NK-92 treated with Interleukin-12 subunit alpha and Interleukin-12 subunit beta, amount 100 ng/mL, for 24 hours (cell line): Measurements from ENCODE around the gene ZNF358.

ENCODE experiments used
- DNase-seq: peaks from one replicate; lab custom pipeline; 2025; lab: John Stamatoyannopoulos, UW

Gene ZNF358

DNA sequence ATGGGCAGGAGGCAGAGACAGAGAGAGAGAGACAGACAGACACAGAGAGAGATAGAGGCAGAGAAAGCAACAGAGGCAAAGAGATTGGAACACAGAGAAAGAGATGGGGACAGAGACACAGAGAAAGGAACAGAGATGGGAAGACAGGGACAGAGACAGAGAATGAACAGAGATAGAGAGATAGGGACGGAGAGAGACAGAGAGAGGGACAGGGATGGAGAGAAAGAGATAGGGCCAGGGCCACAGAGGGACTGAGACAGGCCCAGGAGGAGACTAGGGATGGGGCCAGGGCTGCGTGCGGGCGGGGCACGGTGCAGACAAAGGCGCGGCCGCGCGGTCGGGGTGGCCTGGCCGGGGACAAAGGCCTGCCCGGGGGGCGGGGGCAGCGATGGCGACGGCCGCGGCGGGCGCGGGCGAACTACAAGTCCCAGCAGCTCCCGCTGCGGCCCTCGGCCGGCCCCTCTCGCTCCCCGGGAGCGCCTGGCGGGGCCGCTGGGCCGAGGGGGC, at the start of gene ZNF358:
Gene ZNF358, plus strand, starts transcription at position 459 of the 507 bp plus-strand sequence. CDS start 3,140 bp downstream, outside the sequence.
- DNase-seq: no peak

GRCh38 chr19:7467009-7467989, 48.6 kb upstream of the ZNF358 start:
- no peak for DNase-seq

GRCh38 chr19:7468840-7469239, 47.1 kb upstream of the ZNF358 start:
- DNase-seq: no peak

GRCh38 chr19:7469669-7470285, 46.1 kb upstream of the ZNF358 start:
- no peak for DNase-seq

DNA sequence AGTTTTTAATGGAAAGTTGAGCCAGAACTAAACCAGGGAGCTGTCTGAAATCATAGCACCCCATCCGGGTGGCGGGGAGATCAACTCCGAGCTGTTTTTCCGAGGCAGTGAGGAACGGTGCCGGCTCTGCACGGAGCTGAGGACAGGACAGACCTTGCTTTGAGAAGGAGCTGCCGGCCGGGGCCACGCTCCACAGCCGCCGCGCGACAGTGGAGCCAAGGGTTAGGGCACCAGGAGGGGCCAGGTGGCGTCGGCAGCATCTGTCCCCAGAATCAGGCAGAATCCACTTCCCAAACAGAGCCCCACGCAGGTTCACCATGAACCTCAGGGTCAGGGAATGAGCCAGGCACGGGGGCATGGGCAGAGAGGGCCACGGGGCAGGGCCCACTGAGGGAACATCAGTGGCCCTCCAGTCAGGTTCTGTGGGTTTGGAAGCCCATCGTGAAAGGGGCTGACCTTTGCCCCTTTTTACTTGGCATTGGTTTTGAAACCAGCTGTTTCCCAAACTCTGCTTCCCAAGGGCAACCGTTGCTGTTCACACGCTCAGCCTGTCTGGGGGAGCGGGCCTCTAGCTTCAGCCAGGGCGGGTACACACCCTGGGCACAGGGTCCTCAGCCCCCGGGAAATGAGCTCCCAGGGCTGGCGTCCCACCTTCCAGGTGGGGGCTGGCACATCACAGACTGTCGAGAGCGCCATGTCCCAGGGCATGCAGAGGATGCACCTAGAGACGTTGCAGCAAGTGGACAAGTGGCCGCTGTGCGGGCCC, 45.2 kb upstream of the ZNF358 start:
- no peak for DNase-seq

GRCh38 chr19:7471696-7472615, 43.9 kb upstream of the ZNF358 start:
- no peak for DNase-seq

DNA sequence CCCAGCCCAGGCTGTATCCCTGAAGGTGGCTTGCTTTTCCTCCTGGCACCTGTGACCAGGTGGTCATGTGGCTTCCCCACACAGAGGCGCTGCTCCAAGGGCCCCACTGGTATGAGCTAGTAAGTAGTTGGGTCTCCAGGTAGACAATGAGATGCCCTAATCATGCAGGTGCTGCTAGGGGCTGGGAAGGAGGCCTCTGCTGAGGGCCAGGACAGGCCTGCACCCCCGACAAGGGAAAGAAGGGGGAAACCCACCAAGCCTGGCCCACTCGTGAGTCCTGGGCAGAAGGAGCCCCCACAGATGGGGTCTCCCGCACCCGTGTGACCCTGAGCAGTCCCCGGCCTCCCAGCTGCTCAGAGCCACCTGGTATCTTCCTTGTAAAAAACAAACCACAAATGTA, 40.2 kb upstream of the ZNF358 start:
- no peak for DNase-seq

DNA sequence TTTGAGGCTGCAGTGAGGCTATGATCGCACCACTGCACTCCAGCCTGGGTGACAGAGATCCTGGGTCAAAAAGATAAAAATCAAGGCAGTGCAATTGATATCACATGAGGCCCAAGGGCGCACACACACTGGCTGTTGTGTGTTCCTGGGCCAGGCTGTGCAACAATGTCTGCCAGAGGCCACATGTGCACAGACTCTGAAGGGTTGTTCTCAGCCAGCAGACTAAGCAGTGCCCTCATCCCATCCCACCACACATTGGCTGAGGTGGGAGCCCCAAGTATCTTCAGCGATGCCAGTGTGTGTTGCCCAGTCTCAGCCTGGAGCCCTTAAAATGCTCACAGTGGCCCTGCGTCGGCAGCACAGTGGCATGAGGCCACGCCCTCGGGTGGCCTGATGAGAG, 39.7 kb upstream of the ZNF358 start:
- no peak for DNase-seq

GRCh38 chr19:7476777-7477494, 39.0 kb upstream of the ZNF358 start:
- DNase-seq: no peak

DNA sequence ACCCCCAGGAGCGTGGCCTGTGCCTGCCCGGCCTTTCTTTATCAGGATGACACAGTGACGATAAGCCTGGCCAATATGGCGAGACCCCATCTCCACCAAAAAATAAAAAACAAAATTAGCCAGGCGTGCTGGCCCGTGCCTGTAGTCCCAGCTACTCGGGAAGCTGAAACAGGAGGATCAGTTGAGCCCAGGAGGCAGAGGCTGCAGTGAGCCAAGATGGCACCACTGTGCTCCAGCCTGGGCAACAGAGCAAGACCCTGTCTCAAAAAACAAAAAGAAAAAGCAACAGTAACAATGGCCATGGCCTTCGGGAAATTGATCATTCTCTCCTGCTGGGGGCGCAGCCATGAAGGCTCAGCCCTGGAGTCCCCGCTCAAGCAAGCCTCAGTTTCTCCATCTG, 38.1 kb upstream of the ZNF358 start:
- no peak for DNase-seq

DNA sequence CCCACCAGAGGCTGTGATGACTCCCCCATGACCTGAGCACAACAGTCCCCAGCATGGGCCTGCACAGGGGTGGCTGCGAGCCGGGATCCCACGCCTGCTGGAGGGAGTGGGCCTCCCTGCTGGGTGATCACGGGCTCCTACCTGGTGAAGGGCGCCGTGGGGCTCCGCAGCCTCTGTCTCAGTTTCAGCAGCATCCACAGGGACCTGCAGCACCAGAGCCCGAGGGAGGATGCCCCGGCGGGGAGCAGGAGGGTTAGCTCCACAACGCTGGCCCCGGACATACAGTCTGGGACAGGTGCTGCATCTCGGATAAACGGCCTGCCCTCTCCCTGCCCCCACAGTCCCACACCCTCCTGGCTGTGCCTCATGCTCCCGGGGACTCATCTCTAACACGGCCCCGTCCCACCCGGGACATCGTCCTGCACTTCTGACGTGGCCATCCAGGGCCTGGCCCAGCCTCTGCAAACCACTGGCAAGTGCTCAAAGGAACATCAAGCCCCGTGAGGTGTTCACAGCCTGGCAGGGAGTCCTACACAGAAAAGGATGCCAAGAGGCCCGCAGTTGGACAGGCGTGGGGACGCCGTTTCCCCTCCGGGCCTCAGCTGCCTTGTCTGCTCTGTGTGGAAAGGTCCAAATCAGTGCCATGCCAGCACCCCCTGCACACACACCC, 37.6 kb upstream of the ZNF358 start:
- no peak for DNase-seq

- no peak for DNase-seq
Observed at GRCh38 chr19:7478843-7479227, 37.1 kb upstream of the ZNF358 start.

GRCh38 chr19:7480222-7480969, 35.5 kb upstream of the ZNF358 start:
- no peak for DNase-seq

DNA sequence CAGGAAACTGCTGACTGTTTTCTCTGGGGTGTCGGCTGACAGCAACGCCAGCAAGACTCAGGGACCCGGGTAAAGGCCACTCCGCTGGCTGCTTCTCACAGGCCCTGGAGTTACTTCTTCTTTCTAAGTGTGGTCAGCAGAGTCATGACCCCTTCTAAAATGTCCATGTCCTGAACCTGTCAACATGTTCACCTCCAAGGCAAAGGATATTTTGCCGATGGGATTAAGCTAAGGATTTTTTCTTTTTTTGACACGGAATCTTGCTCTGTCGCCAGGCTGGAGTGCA, 35.0 kb upstream of the ZNF358 start:
- DNase-seq: no peak

- no peak for DNase-seq
Observed at GRCh38 chr19:7482584-7483439, 33.1 kb upstream of the ZNF358 start.

DNA sequence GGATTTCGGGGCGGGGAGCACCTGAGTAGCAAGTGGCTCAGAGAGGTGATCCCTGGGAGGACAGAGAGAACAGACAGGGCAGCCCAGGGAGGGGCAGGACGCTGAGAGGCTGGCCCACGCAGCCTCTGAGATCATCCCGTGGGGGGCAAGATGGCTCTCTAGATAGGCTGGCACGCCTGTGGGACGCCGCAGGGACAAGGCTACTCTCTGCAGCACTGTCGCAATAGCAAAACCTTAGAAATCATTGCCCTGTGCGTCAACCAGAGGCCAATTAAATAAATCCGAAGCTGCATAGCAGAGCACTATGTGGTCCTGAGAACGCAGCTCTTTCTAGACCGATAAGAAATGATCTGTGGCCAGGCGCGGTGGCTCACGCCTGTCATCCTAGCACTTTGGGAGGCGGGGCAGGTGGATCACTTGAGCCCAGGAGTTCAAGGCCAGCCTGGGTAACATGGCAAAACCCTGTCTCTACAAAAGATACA, 32.1 kb upstream of the ZNF358 start:
- DNase-seq: no peak

DNA sequence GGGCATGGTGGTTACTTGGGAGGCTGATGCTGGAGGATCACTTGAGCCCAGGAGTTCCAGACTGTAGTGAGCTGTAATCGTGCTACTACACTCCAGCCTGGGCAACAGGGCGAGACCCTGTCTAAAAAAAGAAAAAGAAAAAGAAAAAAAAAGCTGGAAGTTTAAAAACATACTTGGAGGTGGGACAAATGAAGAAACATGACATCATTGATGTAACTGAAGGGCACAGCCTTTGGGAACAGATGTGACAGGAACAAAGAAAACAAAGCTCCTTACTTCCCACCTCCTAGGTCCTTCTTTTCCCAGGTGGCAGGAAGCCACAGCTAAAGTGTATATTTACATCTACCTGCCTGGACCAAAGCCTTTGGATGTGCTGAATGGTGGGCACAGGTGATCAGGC, 29.0 kb upstream of the ZNF358 start:
- no peak for DNase-seq

DNA sequence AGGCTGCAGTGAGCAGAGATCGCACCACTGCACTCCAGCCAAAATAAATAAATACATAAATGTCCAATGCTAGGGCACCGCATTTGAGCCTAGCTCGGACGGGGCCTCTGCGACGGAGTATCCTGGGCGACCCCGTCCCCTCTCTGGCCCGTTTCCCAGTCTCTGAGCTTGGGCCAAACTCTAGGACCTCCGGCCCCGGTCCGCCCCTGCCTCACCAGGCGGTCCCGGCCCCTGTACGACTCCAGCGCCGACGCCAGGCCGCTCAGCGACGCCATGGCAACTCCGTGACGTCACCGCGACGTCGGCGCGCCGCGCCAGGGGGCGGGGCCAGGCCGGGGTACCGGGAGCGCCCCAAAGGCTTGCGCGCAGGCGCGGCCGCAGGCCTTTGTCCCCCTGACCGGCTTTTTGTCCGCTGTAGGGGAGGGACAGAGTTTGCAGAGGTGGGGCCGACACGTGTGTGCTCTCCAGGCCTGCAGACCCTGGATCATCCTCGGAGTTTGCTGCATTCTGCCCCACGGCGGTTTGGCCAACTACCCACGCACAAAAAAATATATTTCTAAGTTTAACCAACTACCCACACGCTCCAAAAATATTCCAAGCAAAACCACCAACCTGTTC, 27.1 kb upstream of the ZNF358 start, which contains the start of gene PEX11G:
Gene PEX11G, minus strand, starts transcription at position 300 of the 618 bp plus-strand sequence. Its CDS starts 25 bp downstream, at position 275.
- DNase-seq: no peak
